Measurements from ENCODE around the gene RAMP1. TPM values are rescaled to one million over a fixed set of nuclear protein-coding genes. Genes with fewer than 3 reads are reported as not detected.
"Not testable (repeated sequence)": the region's sequence is repeated elsewhere in the genome, so short reads cannot be mapped to it uniquely, and the experiment has no call there.

RAMP1 gene
- 0.43 and 0.52 TPM in 2 replicates for total RNA-seq (2014; rRNA removed; shearing (Covaris generic))
- polyA plus RNA-seq (2014; cell fraction: nucleus; rRNA removed): 2.2 and 2.7 TPM in 2 replicates

- DNase-seq (ENCODE audit: extremely low read depth, low read depth): no peak
Observed at GRCh38 chr2:237859533-237860272, at the start of gene RAMP1. Gene RAMP1 (plus strand): TSS chr2:237859623. CDS start chr2:237859676, 53 bp downstream.

GRCh38 chr2:237815637-237816036 lies 43.8 kb upstream of the RAMP1 start:
- DNase-seq (ENCODE audit: extremely low read depth, low read depth): no peak

GRCh38 chr2:237816531-237816930 lies 42.9 kb upstream of the RAMP1 start:
- DNase-seq (ENCODE audit: extremely low read depth, low read depth): no peak

DNA sequence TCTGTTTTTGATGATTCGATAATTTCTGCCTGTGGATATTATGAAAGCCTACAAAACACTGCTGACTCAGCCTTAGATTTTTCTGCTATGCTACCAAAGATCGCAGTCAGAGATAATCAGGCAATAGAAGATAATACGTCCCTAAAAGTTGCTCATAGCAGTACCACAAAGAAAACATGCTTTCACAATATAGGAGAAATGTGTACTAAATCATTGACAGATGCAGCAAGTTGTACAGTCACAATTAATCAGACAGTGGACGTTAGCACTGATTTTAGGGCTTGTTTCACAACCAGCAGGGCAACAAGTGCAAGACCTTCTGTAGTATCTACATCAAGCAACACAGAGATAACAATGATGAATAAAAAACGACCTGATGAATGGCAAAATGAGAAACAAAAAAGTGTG lies 41.4 kb upstream of the RAMP1 start:
- DNase-seq (ENCODE audit: extremely low read depth, low read depth): no peak

- DNase-seq (ENCODE audit: extremely low read depth, low read depth): no peak
Observed at GRCh38 chr2:237819231-237819630, 40.2 kb upstream of the RAMP1 start.

- DNase-seq (ENCODE audit: extremely low read depth, low read depth): no peak
Observed at GRCh38 chr2:237820421-237820820, 39.0 kb upstream of the RAMP1 start.

GRCh38 chr2:237823544-237823943 lies 35.9 kb upstream of the RAMP1 start:
- no peak for DNase-seq (ENCODE audit: extremely low read depth, low read depth)

DNA sequence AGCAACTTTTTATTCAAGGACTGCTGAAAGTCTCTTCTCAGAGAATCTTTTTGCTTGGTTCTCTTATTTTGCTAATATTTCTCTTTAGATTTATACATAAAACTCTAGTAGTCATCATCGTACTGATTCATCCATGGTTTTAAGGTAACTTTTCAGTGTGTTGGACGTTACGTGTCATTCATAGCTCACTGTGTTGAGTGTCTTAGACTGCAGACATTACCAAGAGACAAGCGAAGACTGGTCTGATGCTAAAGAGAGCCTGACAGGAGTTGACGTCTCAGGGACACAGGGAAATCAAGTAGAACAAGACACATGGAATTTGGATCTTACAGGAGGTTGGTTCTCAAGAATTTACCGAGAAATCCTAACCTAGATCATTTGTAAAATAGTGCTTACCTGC lies 35.3 kb upstream of the RAMP1 start:
- DNase-seq (ENCODE audit: extremely low read depth, low read depth): no peak

DNA sequence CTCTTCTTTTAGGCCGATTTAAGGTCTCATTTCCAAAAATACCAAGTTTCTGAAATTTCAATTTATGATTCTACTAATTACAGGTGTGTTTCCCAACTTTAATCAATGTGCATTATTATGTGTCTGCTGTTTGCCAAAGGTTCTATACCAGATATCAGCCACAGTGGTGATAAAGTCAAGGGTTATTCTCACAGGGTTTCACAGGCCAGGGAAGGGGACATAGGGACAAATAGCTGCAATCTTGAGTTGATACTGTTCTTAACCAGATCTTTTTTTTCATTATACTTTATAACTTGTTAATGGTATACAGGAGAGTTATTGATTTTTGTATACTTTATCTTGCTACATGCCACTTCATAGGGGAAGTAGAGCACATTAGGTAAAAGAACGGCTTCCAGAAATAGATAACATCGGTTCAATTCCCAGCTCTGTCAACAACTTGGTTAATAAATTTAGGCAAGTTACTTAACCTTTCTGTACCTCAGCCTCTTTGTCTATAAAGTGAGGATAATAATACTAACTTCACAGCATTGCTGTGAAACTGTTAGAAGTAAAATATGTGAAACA lies 31.9 kb upstream of the RAMP1 start:
- no peak for DNase-seq (ENCODE audit: extremely low read depth, low read depth)

DNA sequence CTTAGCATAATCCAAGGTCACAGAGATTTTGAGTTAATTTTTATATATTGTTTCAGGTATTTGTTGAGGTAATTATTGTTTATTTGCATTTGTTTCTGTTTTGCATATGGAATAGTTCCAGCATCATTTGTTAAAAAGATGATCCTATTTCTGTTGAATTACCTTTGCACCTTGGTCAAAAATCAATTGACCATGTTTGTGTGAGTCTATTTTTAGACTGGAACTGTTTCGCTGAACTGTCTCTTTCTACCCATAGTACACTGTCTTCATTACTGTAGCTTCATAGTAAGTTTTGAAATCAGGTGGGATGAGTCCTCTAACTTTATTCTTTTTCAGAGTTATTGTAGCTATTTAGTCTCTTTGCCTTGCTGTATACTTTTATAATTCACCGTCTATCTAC lies 28.9 kb upstream of the RAMP1 start:
- DNase-seq (ENCODE audit: extremely low read depth, low read depth): no peak

DNA sequence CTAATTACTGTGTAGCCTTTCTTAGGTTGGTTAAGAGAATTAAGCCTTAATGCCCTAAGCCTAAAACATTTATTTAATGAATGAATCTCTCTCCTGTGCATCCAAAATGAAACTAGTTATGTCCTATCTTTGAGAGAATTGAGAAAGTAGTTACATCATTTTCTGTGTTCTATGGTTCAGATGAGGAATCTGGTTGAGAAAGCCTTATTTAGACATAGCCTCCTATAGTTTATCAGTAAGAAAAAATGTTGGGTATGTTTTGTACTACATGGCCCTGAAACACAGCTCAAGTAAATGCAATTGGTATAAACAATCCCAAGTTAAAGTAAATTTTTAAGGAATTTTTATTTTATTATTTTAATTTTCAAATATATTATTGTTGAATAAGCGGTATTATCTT lies 25.9 kb upstream of the RAMP1 start:
- no peak for DNase-seq (ENCODE audit: extremely low read depth, low read depth)

DNA sequence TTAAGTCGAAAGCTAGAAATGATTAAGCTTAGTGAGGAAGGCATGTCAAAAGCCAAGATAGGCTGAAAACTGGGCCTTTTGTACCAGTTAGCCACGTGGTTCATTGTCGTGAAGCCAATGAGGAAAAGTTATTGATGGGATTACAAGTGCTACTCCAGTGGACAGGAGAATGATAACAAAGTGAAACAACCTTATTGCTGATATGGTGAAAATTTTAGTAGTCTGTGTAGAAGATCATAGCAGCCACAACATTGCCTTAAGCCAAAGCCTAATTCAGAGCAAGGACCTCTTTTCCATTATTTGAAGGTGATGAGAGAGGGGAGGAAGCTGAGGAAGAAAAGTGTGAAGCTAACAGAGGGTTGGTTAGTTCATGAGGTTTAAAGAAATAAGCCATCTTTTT lies 24.1 kb upstream of the RAMP1 start:
- DNase-seq (ENCODE audit: extremely low read depth, low read depth): no peak

DNA sequence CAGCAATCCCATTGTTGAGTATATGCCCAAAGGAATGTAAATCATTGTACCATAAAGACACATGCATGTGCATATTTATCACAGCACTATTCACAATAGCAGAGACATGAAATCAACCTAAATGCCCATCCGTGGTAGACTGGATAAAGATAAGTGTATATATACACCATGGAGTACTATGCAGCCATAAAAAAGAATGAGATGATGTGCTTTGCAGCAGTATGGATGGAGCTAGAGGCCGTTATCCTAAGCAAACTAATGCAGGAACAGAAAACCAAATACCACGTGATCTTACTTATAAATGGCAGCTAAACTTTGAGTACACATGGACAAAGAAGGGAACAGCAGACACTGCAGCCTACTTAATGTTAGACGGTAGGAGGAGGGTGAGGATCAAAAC lies 18.4 kb upstream of the RAMP1 start:
- no peak for DNase-seq (ENCODE audit: extremely low read depth, low read depth)

DNA sequence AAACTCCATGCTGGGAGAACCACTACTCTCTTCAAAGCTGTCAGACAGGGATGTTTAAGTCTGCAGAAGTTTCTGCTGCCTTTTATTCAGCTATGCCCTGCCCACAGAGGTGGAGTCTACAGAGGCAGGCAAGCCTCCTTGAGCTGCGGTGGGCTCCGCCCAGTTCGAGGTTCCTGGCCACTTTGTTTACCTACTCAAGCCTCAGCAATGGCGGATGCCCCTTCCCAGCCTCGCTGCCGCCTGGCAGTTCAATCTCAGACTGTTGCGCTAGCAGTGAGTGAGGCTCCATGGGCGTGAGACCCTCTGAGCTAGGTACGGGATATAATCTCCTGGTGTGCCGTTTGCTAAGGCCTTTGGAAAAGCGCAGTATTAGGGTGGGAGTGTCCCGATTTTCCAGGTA lies 10.5 kb upstream of the RAMP1 start:
- not testable (repeated sequence) for DNase-seq (ENCODE audit: extremely low read depth, low read depth)

- DNase-seq (ENCODE audit: extremely low read depth, low read depth): no peak
Observed at GRCh38 chr2:237854295-237854694, 5.1 kb upstream of the RAMP1 start.

GRCh38 chr2:237857791-237858190 lies 1.6 kb upstream of the RAMP1 start:
- DNase-seq (ENCODE audit: extremely low read depth, low read depth): no peak

- DNase-seq (ENCODE audit: extremely low read depth, low read depth): peak; percentile 70
Observed at GRCh38 chr2:237858294-237859081, 935 bp upstream of the RAMP1 start.

- DNase-seq (ENCODE audit: extremely low read depth, low read depth): no peak
Observed at GRCh38 chr2:237859082-237859433, 365 bp upstream of the RAMP1 start.

DNA sequence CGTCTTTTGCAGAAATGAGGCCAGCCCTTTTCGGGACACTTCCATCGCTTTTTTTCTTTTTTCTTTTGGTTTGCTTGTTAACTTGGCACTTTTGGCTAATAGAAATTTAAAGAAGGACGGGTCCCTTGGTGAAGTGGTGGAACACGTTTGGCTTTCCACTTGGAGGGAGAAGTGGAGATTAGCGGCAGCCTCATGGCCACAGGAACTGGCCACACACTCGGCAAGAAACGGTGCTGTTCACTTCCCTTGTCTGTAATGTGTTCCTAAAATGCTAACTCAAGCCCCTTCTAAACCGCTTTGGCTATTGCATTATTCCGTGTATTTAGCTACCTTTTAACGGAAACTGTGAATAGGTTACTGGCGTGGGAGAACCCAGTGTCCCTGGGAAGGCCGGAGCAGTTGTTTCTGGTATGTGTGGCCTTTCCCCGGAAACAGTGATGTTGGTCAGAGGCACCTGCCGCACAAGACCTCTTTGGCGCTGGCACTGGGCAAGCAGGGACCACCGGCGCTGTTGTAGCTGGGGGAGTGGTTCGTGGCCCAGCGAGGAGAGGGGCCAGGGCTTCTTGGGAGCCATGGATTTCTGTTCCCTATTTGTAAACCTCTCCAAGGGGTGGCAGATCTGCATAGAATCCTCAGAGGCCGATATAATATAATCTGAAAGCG lies 981 bp downstream of the RAMP1 start:
- no peak for DNase-seq (ENCODE audit: extremely low read depth, low read depth)

GRCh38 chr2:237861875-237862527 lies 2.6 kb downstream of the RAMP1 start:
- DNase-seq (ENCODE audit: extremely low read depth, low read depth): no peak

GRCh38 chr2:237862528-237862895 lies 3.1 kb downstream of the RAMP1 start:
- DNase-seq (ENCODE audit: extremely low read depth, low read depth): no peak

All from NCI-H460 (cell line).